Measurements from ENCODE around the gene ERC2.

ERC2 gene

DNA sequence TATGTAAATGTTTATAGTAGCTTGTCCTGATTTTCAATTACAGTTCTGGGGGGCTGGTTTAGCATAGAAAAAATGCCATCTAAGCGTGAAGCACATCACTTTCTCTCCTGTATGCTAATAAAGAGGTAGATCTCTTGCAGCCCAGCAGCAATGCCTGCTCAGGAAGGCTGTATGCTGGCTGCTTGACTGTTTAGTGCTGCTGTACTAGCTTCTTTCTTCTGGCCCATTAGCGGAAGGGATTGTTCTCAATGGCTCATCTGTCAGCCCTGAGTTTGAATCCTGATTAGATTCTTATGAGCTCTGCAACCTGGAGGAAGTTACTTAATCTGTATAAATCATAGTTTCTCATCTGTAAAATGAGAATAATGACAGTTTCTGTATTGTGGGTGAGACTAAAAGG is 478.9 kb downstream of the ERC2 start:
- no peak for DNase-seq (ENCODE audit: low spot score)

DNA sequence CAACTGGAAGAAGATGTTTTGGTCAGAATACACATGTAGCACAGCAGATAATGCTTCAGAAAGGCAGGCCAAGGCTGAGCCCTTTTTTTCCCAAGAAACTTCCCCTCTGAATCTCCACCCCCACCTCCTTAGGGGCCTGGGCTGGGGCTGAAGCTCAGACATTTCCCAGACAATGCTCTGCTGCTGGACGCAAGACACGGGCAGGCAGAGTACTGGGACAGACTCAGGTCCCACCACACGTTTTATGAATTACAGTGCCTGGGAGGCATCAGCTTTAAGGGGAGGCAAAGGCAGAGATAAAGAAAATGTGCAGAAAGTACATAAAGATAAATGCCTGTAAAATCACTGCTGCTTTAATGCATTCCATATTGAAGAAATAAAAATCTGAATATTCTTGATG is 479.4 kb downstream of the ERC2 start:
- no peak for DNase-seq (ENCODE audit: low spot score)

DNA sequence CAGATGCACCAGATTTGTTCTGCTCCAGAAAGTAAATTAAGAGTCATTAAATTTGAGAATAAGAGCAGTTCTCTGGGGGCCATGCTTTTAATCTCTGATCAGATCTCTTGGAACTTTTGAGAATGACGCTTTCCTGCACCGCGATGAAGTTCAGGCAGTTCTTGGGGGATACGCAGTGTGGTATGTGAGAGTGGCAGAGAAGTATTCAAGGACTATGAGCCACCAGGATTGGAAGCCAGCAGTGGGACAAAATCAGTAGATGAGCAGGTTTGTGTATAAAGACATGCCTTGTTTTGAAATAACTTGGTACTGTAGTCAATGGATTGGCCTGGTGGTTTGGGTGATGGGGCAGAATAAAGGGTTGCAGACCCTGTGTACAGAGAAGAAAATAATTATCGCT is 483.6 kb downstream of the ERC2 start:
- no peak for DNase-seq (ENCODE audit: low spot score)

GRCh38 chr3:55978953-55979352 is 489.3 kb downstream of the ERC2 start:
- DNase-seq (ENCODE audit: low spot score) = no peak

DNA sequence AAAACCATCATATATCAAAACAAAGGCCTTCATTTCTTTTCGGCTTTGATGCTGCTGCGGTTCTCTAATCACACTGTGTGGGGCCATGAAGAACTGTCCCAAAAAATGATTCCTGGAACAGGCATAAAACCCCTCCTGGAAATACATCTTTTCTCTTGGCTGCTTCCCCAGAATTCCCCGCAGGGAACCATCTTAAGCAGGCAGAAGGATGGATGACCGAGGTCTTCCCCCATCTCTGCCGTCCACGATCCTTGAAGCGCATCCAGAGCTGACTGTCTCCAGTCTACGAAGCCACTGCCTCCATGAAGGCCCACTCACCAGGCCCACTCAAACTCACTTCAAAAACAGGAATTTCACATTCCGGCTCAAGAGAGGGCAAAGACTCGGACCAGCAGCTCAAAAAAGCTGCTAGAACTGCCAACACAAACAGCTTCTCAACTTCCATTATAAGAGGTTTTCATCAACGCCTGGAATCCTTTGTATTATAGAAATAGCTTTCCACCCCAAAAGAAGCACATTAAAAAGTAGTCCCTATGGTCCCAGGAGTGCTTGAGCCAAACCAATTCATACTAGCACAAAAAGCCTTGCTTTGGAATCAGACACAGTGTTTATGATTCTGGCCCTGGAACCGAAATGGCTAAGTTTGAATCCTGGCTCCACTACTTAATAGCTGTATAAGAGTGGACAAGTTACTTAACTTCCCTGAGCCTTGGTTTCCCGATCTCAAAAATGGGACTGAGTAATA is 493.7 kb downstream of the ERC2 start:
- DNase-seq (ENCODE audit: low spot score) = no peak

- DNase-seq (ENCODE audit: low spot score) = no peak
Measured at GRCh38 chr3:55969634-55970033, 498.6 kb downstream of the ERC2 start.

- no peak for DNase-seq (ENCODE audit: low spot score)
Measured at GRCh38 chr3:55968331-55968730, 499.9 kb downstream of the ERC2 start.

- DNase-seq (ENCODE audit: low spot score) = no peak
Measured at GRCh38 chr3:55966566-55966965, 501.7 kb downstream of the ERC2 start.

DNA sequence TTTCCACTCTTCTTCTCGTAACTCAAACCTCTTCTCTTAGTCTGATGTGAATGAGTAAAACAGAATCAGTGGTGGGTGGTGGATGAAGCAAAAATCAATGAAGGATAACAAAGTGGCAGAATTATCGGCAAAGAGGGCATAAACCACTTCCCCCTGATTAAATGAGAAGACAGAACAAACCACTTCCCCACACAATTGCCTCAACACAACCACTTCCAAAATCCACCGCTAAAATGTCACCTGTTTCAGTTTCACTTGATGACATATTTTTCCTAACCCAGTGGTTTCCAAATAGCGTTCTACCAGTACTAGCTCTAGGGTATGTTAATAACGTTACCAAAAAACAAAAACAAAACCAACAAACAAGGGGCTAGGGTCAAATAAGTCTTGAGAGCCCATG is 502.5 kb downstream of the ERC2 start:
- DNase-seq (ENCODE audit: low spot score) = no peak

DNA sequence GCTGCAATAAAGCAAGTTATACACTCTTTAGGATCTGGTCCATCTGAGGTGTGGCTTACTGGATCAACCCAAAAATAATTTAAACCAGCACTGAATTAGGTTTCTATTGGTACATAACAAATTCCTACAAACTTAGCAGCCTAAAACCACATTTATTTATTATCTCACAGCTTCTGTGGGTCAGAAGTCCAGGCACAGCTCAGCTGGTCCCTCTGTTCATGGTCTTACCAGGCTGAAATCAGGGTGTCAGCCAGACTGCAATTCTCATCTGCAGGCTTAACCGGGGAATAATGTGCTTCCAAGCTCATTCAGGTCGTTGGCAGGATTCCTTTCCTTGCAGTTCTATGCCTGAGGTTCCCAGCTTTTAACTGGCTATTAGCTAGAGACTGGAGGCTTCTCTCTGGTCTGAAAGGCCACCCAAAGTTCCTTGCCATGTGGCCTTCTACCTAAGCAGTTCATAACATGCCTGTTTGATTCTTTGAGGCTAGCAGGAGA is 503.7 kb downstream of the ERC2 start:
- no peak for DNase-seq (ENCODE audit: low spot score)

DNA sequence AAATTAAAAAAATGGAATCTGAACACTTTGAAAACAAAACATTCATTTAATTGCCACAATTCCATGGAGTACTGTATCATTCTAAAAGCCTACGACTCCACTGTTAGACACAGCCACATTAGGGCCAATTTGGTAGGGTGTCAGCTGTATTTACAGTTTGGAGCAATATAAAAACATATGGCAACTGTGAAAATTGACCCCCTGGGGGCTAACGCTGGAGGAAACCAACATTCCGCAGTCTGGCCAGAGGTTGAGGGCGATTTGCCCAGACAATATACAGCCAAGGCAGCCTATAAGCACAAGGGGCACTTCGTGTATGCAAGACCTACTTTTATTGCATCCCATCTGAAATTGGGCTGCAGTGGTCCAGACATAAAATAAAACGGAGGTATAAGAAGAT is 504.7 kb downstream of the ERC2 start:
- no peak for DNase-seq (ENCODE audit: low spot score)

- DNase-seq (ENCODE audit: low spot score) = no peak
Measured at GRCh38 chr3:55959471-55960080, 508.7 kb downstream of the ERC2 start.

DNA sequence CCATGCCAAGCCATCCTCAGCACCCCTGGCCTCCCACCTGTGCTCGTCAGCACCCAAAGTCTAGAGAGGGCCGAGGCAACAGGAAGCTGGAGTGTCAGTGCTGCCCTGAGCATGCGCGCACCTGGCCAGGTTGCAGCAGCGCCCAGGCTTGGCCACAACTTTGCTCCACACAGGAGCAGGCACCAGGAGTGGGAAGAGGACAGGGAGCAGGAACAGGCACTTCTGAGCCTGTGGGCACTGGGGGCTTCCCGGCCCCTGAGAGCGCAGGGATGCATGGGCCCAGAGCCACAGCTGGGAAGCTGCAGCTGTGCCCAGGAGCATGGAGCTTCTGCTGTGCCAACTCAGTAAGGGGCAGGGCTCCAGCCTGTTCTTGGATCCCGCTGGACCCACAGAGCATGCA is 509.7 kb downstream of the ERC2 start:
- no peak for DNase-seq (ENCODE audit: low spot score)

DNA sequence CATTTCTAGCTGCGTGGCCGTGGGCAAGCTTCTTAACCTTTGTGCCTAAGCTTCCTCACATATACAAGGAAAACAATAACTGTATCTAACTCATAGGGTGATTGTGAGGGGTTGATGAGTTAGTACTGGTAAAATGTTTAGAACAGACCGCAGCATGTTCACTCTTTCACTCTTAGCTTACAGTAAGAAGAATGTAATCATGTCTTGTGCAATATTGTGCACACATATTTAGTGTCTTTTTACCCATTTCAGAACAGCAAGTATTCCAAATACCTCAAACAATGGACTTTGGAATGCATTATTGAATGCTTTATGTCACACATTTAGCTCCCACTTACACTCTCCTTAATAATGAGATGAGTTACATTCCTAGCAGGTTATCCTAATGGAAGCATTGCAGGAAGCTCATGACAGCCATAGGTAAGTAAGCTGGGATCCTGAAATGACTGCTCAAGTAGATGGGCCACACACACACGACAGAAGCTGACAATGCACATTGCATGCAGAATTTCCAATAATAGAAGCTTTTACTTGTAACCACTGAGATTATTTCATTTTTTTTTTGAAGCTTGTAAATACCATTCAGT is 512.3 kb downstream of the ERC2 start:
- no peak for DNase-seq (ENCODE audit: low spot score)

DNA sequence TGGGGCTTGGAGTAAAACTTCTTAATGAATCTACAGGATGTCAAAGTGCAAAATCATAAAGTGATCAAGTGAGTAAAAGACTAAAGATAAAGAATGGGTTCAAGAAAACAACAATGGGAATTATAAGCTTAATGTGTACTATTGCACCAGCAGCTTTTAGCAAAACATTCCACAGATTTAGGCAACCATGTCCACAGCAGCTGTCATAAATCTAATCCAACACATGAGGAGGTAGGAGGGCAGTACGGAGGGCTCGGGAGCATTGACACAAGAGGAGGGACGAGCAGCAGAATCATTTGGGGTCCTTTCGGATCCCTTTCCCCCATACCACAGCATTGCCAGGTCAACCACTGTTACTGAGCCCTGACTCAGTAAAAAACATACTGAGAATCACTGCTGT is 516.9 kb downstream of the ERC2 start:
- DNase-seq (ENCODE audit: low spot score) = no peak

- DNase-seq (ENCODE audit: low spot score) = no peak
Measured at GRCh38 chr3:55947406-55947805, 520.9 kb downstream of the ERC2 start.

- no peak for DNase-seq (ENCODE audit: low spot score)
Measured at GRCh38 chr3:55946574-55947160, 521.6 kb downstream of the ERC2 start.

DNA sequence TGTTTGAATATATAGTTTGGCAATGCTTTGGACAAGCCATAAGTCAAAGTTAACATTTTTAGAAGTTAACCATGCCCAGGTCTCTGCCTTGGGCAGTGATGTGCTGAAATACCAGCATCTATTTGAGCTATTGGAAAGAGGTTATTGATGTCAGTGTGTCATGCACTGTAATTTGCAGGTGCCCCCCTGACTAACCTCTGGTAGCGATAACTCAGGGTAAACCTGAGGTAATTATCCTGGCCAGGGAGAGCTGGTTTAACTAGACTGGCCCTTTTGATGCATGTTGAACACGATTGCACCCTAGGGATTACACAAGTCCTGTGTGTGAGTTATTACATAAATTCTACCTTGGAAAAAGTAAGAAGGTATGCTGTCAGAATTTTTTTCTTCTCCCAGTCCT is 525.4 kb downstream of the ERC2 start:
- no peak for DNase-seq (ENCODE audit: low spot score)

DNA sequence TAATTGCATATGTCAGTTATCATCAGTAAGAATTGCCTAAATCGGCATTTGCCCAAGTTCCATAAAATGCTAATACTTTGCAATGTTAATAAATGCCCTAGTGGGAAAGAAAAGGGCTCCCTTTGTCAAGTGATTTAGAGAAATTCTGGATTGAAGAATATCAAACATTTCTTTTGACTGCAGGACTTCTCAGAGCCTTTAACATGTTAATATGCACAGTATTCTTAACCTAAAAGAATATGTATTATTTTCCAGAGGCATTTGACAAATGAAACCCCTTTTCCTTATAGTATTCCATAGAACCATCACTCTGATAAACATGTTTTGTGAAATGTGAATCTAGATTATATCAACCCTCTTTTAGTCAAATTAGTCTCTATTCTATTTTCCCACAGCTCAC is 529.0 kb downstream of the ERC2 start:
- no peak for DNase-seq (ENCODE audit: low spot score)

DNA sequence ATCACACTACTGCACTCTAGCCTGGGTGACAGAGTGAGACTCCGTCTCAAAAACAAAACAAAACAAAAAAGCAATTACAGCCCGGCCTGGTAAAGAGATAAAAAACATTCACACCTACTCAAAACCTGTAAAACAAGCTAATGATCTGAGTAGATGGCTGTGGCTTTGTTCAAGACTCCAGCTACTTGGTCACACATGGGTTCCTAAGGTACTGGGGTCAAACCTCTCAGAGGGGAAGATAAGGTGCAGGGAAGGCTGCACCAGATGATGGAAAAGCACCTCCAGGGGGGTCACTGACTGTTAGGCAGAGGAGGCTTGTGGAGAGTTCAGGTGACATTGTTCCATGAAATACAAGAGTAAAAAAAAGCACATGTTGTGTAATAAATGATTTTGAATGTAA is 531.0 kb downstream of the ERC2 start:
- no peak for DNase-seq (ENCODE audit: low spot score)

DNA sequence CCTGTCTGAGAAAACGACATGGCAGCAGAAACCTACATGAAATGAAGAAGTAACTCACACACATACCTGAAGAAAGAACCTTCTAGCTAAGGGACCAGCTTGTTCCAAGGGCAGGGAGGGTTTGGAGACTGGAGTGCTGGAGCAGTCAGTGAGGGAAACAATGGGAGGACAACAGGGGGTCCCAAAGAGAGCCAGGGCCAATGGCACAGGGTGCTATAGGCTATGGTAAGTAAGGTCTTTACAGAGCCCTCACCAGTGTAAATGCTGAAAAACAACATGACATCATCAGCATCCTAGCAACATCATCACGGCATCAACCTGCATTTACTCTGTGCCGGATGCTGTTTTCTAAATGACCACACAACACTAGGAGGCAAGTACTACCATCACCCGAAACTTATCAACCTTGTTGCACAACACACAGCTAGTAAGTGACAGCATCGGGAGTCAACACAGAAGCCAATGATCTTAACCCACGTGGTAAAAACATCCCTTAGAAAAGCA is 531.7 kb downstream of the ERC2 start:
- DNase-seq (ENCODE audit: low spot score) = no peak

DNA sequence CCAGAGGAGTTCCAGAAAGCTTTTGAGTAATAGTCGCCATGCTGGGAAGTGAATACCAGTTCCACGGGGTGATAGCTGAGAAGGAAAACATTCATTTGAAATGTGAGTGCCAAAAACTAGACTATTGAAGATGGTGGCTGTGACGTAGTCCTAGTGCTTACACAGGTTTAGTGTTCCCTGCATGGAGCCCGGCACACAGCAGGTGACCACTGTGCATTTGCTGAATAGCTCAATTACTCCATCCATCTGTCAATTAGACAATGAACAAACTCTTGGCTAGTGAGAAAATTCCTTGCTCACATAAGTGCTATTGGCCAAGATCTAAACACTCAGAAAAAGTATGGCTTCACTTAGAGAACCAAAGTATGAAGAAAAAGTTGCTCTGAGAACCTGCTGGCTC is 533.0 kb downstream of the ERC2 start:
- no peak for DNase-seq (ENCODE audit: low spot score)

DNA sequence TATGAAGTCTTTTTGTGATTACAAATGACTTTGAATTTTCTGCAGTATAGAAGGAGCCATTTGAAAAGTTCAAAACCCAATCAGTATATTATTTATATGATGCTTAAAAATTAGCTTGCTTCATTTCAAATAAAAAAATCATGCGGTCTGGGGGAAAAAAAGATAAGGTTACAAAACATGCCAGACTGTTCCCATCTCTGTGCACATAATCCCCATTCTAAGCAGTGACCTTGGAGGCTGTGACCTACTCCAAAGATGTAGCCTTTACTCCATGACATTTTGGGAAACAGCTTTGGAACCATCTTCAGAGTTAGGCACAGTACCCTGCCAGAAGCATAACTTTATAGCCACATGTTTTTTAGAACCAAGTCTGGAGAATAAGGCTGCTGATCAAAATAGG is 533.5 kb downstream of the ERC2 start:
- no peak for DNase-seq (ENCODE audit: low spot score)

Measured in globus pallidus (tissue), 1 donor.